GM10266 (cell line): ENCODE results near the gene BAX.
"Not testable (repeated sequence)": the region's sequence is repeated elsewhere in the genome, so short reads cannot be mapped to it uniquely, and the experiment has no call there.

Experiments used
- DNase-seq: peaks from one replicate; pipeline ENCODE4 v3.0.0; 2012; ENCODE audit errors: extremely low spot score
- CTCF ChIP-seq: IDR thresholded peaks from 2 replicates; pipeline ENCODE4 v1.5.1; 2012; ENCODE audit warnings: mild to moderate bottlenecking, low read depth; ENCODE audit not compliant: control insufficient read depth, insufficient read depth; ENCODE audit errors: missing control alignments

Gene BAX

DNA sequence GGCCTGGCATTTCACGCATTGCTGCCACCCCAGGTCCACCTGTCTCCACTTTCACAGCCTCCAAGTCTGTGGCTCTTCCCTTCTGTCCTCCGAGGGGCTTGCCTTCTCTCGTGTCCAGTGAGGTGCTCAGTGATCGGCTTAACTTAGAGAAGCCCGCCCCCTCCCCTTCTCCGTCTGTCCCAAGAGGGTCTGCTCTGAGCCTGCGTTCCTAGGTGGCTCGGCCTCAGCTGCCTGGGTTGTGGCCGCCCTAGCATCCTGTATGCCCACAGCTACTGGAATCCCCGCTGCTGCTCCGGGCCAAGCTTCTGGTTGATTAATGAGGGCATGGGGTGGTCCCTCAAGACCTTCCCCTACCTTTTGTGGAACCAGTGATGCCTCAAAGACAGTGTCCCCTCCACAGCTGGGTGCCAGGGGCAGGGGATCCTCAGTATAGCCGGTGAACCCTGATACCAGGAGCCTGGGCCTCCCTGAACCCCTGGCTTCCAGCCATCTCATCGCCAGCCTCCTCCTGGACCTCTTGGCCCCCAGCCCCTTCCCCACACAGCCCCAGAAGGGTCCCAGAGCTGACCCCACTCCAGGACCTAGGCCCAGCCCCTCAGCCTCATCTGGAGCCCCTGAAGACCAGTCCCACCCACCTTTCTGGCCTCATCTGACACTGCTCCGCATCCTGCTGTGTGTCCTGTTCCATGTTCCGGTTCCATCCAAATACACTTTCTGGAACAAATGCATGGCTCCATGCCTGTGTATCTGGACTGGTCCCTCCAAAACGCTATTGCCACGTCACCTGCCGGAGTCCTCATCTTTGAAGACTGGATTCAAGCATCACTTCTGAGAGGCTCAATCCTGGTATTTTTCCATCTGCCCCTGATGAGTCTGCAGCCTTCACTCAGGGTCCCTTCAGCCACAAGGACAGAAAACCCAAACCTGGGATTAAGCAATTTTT is 31.9 kb upstream of the BAX start:
- DNase-seq: no peak
- no peak for TF ChIP-seq CTCF

DNA sequence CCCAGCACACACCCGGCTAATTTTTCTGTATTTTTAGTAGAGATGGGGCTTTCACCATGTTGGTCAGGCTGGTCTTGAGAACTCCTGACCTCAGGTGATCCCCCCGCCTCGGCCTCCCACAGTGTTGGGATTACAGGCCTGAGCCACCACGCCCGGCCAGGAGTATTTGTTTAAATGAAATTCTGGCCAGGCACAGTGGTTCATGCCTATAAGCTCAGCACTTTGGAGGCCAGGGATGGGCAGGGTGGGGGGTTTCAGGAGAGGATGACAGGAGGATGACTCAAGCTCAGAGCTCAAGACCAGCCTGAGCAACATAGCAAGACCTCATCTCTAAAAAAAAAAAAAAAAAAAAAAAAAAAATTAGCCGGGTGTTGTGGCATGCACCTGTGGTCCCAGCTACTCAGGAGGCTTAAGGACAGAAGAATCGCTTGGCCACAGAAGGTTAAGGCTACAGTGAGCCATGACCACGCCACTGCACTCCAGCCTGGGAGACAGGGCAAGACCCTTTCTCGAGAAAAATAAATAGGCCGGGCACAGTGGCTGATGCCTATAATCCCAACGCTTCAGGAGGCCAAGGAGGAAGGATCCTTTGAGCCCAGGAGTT is 29.3 kb upstream of the BAX start:
- DNase-seq: no peak

GRCh38 chr19:48925890-48926289 is 28.8 kb upstream of the BAX start:
- not testable (repeated sequence) for DNase-seq

More for the DNA sequence above, 29.3 kb upstream of the BAX start:
- no peak for TF ChIP-seq CTCF

DNA sequence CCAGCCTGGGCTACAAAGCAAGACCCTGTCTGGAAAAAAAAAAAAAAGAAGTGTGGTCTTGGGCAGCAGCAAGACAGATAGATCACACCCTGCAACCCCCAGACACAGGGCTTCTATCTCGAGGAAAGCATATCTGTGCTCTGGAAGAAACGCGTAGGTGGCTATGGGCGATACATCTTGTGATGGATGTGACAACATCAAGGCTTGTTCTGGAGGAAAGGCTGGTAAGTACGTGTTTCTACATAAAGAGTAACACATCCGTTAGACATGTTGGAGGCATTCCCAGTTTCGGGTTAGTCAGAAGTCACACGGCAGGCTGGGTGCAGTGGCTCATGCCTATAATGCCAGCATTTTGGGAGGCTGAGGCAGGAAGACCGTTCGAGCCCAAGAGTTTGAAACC is 27.8 kb upstream of the BAX start:
- no peak for TF ChIP-seq CTCF
- DNase-seq: no peak

DNA sequence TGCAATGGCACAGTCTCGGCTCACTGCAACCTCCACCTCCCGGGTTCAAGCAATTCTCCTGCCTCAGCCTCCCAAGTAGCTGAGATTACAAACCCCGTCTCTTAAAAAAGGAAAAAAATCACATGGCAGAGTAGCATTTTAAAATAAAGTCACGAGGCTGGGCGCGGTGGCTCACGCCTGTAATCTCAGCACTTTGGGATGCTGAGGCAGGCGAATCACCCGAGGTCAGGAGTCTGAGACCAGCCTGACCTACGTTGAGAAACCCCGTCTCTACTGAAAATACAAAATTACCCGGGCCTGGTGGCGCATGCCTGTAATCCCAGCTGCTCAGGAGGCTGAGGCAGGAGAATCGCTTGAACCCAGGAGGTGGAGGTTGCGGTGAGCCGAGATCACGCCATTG is 27.0 kb upstream of the BAX start:
- not testable (repeated sequence) for DNase-seq

DNA sequence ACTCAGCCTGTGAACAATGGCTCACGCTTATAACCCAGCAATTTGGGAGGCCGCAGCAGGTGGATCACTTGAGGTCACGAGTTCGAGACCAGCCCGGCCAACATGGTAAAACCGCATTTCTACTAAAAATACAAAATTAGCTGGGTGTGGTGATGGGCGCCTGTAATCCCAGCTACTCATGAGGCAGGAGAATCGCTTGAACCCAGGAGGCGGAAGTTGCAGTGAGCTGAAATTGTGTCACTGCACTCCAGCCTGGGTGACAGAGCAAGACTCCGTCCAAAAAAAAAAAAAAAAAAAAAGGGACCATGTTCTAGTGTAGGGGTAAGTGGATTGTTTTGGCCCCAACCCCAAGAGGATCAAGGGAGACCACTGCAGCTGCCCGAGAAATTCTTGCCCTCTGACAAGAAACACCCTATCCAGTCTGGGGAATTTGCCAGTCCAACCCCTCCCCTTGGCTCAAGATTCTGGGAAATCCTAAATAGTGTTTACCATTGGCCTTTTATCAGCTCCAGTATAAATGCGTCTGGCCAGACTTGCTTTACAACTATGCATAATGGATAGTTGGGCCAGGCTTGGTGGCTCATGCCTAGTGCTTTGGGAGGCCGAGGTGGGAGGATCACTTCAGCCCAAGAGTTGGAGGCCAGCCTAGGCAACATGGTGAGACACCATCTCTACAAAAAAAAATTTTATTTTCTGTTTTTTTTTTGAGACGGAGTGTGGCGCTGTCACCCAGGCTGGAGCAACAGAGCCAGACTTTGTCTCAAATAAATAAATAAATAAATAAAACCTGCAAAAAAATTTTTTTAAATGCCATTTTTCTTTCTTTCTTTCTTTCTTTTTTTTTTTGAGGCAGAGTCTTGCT is 26.3 kb upstream of the BAX start:
- DNase-seq: no peak
- no peak for TF ChIP-seq CTCF

DNA sequence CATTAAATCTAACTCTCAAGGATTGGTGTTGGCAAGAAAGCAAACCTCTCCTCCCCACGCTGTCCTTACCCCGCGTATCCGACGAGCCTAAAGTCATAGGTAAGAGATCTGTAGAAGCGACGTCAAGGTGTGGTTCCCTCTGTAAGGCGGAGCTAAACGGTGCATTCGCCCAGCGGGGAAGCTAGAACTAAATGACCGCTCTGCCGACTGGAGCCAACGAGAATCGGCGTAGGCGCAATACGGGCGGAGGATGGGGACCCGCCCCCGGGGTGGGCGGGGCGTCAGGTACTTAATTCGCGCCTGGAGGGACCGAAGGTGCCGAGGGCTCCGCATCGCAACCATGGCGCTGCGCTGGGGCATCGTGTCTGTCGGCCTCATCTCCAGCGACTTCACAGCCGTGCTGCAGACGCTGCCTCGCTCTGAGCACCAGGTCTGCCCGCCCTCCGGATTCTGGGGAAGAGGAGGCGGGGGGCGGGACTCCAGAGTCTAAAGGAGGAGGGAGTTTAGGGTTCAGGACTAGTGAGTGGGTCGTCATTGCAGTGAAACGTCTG is 21.2 kb upstream of the BAX start, which contains the start of gene DHDH:
TSS of gene DHDH (plus strand) at position 318 of the 551 bp plus-strand sequence. CDS start at position 341, 23 bp downstream.
- no peak for TF ChIP-seq CTCF
- peak; percentile 77 for DNase-seq
